H9 (cell line): ENCODE results near the gene USP22. TPM values are rescaled to one million over a fixed set of nuclear protein-coding genes. Genes with fewer than 3 reads are reported as not detected.

Source experiments
- DNase-seq: peaks from one replicate; pipeline ENCODE4 v3.0.0-alpha.2; 2017
- H2AFZ ChIP-seq: one replicate; pipeline ENCODE4 v1.6.1; 2013; ENCODE audit warnings: mild to moderate bottlenecking, low read length, control low read depth, moderate library complexity
- H2AK5ac ChIP-seq: 2 replicates; pipeline ENCODE4 v1.6.1; 2013; ENCODE audit warnings: low read length, control low read depth, mixed read lengths; ENCODE audit not compliant: insufficient read length
- H2BK120ac ChIP-seq: one replicate; pipeline ENCODE4 v1.6.1; 2013; ENCODE audit warnings: low read depth, mild to moderate bottlenecking, low read length, control low read depth, inconsistent platforms; ENCODE audit not compliant: poor library complexity, severe bottlenecking
- H2BK12ac ChIP-seq: 2 replicates; pipeline ENCODE4 v1.6.1; 2013; ENCODE audit warnings: low read length, control low read depth, mixed read lengths, low read depth; ENCODE audit not compliant: insufficient read length
- H2BK15ac ChIP-seq: 2 replicates; pipeline ENCODE4 v1.6.1; 2013; ENCODE audit warnings: low read depth, low read length, control low read depth
- H2BK20ac ChIP-seq: one replicate; pipeline ENCODE4 v1.6.1; 2013; ENCODE audit warnings: low read depth, mild to moderate bottlenecking, low read length, control low read depth, inconsistent platforms; ENCODE audit not compliant: poor library complexity, severe bottlenecking
- H2BK5ac ChIP-seq: 2 replicates; pipeline ENCODE4 v1.6.1; 2013; ENCODE audit warnings: low read length, control low read depth, mixed read lengths; ENCODE audit not compliant: insufficient read length
- H3K14ac ChIP-seq: 2 replicates; pipeline ENCODE4 v1.6.1; 2013; ENCODE audit warnings: low read length, control low read depth; ENCODE audit not compliant: insufficient read depth
- H3K18ac ChIP-seq: 2 replicates; pipeline ENCODE4 v1.6.1; 2013; ENCODE audit warnings: low read depth, mild to moderate bottlenecking, mixed read lengths, low read length, control low read depth; ENCODE audit not compliant: insufficient read length
- H3K23ac ChIP-seq: 2 replicates; pipeline ENCODE4 v1.6.1; 2013; ENCODE audit warnings: low read length, control low read depth, mixed read lengths, low read depth; ENCODE audit not compliant: insufficient read length
- H3K23me2 ChIP-seq: 2 replicates; pipeline ENCODE4 v1.6.1; 2013; ENCODE audit warnings: low read depth, mild to moderate bottlenecking, mixed read lengths, low read length, control low read depth; ENCODE audit not compliant: insufficient read length, poor library complexity, severe bottlenecking
- H3K27ac ChIP-seq: 2 replicates; pipeline ENCODE4 v1.5.1; 2013; ENCODE audit warnings: low read length, control low read depth, mixed read lengths, low read depth; ENCODE audit not compliant: insufficient read length
- H3K27me3 ChIP-seq: 2 replicates; pipeline ENCODE4 v1.6.1; 2013; ENCODE audit warnings: low read length, control low read depth, inconsistent platforms; ENCODE audit not compliant: insufficient read depth
- H3K4ac ChIP-seq: 2 replicates; pipeline ENCODE4 v1.6.1; 2013; ENCODE audit warnings: low read depth, mild to moderate bottlenecking, control low read depth, inconsistent platforms, low read length, moderate library complexity
- H3K4me1 ChIP-seq: 2 replicates; pipeline ENCODE4 v1.6.1; 2013; ENCODE audit warnings: low read length, control low read depth, inconsistent platforms; ENCODE audit not compliant: insufficient read depth
- H3K4me2 ChIP-seq: 2 replicates; pipeline ENCODE4 v1.6.1; 2013; ENCODE audit warnings: low read length, control low read depth, mixed read lengths; ENCODE audit not compliant: insufficient read length, insufficient read depth
- H3K56ac ChIP-seq: 2 replicates; pipeline ENCODE4 v1.6.1; 2013; ENCODE audit warnings: low read depth, mild to moderate bottlenecking, mixed read lengths, low read length, control low read depth; ENCODE audit not compliant: insufficient read length
- H3K79me1 ChIP-seq: 2 replicates; pipeline ENCODE4 v1.6.1; 2013; ENCODE audit warnings: low read depth, mild to moderate bottlenecking, moderate library complexity, low read length, control low read depth, inconsistent platforms; ENCODE audit not compliant: insufficient read depth, poor library complexity, severe bottlenecking
- H3K79me2 ChIP-seq: 2 replicates; pipeline ENCODE4 v1.6.1; 2013; ENCODE audit warnings: low read length, control low read depth, inconsistent platforms; ENCODE audit not compliant: insufficient read depth
- H3K9ac ChIP-seq: 2 replicates; pipeline ENCODE4 v1.6.1; 2013; ENCODE audit warnings: low read length, control low read depth, mixed read lengths; ENCODE audit not compliant: insufficient read length; ENCODE audit errors: extremely low read depth
- H3K9me3 ChIP-seq: one replicate; pipeline ENCODE4 v1.6.1; 2013; ENCODE audit warnings: low read depth, low read length, inconsistent platforms; ENCODE audit not compliant: control insufficient read depth
- H3T11ph ChIP-seq: one replicate; pipeline ENCODE4 v1.6.1; 2013; ENCODE audit warnings: mild to moderate bottlenecking, low read length, control low read depth, inconsistent platforms
- H4K20me1 ChIP-seq: one replicate; pipeline ENCODE4 v1.6.1; 2013; ENCODE audit not compliant: control insufficient read depth, insufficient read length, insufficient read depth
- H4K5ac ChIP-seq: 2 replicates; pipeline ENCODE4 v1.6.1; 2013; ENCODE audit warnings: low read depth, mild to moderate bottlenecking, mixed read lengths, low read length, control low read depth; ENCODE audit not compliant: insufficient read length
- H4K8ac ChIP-seq: replicated peaks from 2 replicates; pipeline ENCODE4 v1.6.1; 2013; ENCODE audit warnings: low read length, control low read depth, mixed read lengths, low read depth; ENCODE audit not compliant: insufficient read length
- H4K91ac ChIP-seq: 2 replicates; pipeline ENCODE4 v1.6.1; 2013; ENCODE audit warnings: low read depth, mild to moderate bottlenecking, moderate library complexity, mixed read lengths, low read length, control low read depth; ENCODE audit not compliant: insufficient read length
- H3K27ac Mint-ChIP-seq, 3 experiments: 2 replicates in 2 of 3; 3 replicates in 1 of 3; pipeline ENCODE4 v1.8.0; 2020 to 2021; ENCODE audit warnings: mixed read lengths in 3 of 3, mild to moderate bottlenecking in 1 of 3, moderate library complexity in 1 of 3
- H3K27me3 Mint-ChIP-seq: 2 replicates; pipeline ENCODE4 v1.8.0; 2021; ENCODE audit warnings: low read depth, mild to moderate bottlenecking, moderate library complexity, mixed read lengths
- H3K36me3 Mint-ChIP-seq, 3 experiments: 2 replicates in 2 of 3; 3 replicates in 1 of 3; pipeline ENCODE4 v1.8.0; 2020 to 2021; ENCODE audit warnings: low read depth in 3 of 3, mixed read lengths in 3 of 3; ENCODE audit not compliant: insufficient read depth in 1 of 3
- H3K4me1 Mint-ChIP-seq, 2 experiments: 2 replicates each; pipeline ENCODE4 v1.8.0; 2020; ENCODE audit warnings: mixed read lengths in 2 of 2
- H3K4me3 Mint-ChIP-seq, 2 experiments: 2 replicates in 1 of 2; 3 replicates in 1 of 2; pipeline ENCODE4 v1.8.0; 2020 to 2021; ENCODE audit warnings: mild to moderate bottlenecking in 2 of 2, mixed read lengths in 2 of 2, moderate library complexity in 1 of 2
- H3K9me3 Mint-ChIP-seq, 2 experiments: 2 replicates in 1 of 2; 3 replicates in 1 of 2; pipeline ENCODE4 v1.8.0; 2020; ENCODE audit warnings: mild to moderate bottlenecking in 2 of 2, mixed read lengths in 2 of 2, moderate library complexity in 1 of 2
- WGBS: extraction: QIAGEN DNeasy Blood & Tissue Kit; methylation state at CpG from one replicate; pipeline ENCODE4 v1.1.7; 2013; ENCODE audit warnings: missing lambda C conversion rate, low lambda C conversion rate, mixed read lengths; ENCODE audit not compliant: insufficient read length; ENCODE audit errors: extremely low coverage; 5-methylcytosine and 5-hydroxymethylcytosine counted together
- total RNA-seq: library from RNA; stranded (reverse); gene quantifications from 2 replicates; pipeline ENCODE4 v1.2.1, GENCODE V29; 2021
- TF ChIP-seq, protein P1 (sequence below): fragments of 200-600 bp; sonication (generic); conservative IDR thresholded peaks from 3 replicates; pipeline ENCODE4 v1.8.0; 2021; ENCODE audit warnings: antibody characterized with exemption, mild to moderate bottlenecking

The USP22 gene
- total RNA-seq, 1 experiment from 2014 or later = 345 TPM

DNA sequence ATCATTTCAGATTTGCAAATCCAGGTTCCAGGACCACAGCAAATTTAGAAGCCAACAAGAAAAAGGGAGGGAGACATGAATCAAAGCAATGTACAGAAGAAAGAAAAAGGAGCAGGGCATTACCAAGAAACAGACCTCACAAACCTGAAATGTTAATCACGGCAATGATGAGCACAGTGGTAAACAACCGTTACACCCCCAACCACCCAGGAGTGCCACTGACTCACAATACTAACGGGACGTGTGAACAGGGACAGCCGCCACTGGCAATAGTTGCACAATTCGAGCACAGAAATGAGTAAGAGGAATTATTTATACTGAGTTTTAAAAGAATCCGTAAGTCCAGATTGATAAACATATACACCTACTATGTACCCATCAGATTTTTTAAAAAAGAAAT is 13.8 kb downstream of the USP22 start:
- H2BK120ac ChIP-seq = no peak overlapping the region
- no peak overlapping the region for H2BK12ac ChIP-seq
- H3K27ac Mint-ChIP-seq = peak overlapping the region; percentile 30 to 62 (median 44); a peak in 6 of 7 replicates
- H3K27me3 ChIP-seq = no peaks in the 10 kb centered on the region
- no peak overlapping the region for H3K27ac ChIP-seq
- no peak overlapping the region for H3K14ac ChIP-seq
- no peaks in the 10 kb centered on the region for H4K20me1 ChIP-seq
- no peak overlapping the region for H3K23ac ChIP-seq
- H2BK5ac ChIP-seq = no peak overlapping the region
- no peak overlapping the region for H4K91ac ChIP-seq
- no peak overlapping the region for H3K4ac ChIP-seq
- H3K9me3 Mint-ChIP-seq = no peaks in the 10 kb centered on the region
- DNase-seq = no peak
- no peak overlapping the region for H3K9ac ChIP-seq
- H3K9me3 ChIP-seq = no peaks in the 10 kb centered on the region
- peaks cover 2% of the 10 kb centered on the region; the same call in 1 of the 2 replicates for H3K4me1 ChIP-seq
- H3K4me1 Mint-ChIP-seq = peaks cover 39 to 45% of the 10 kb centered on the region in 2 experiments
- H3T11ph ChIP-seq = no peak overlapping the region
- no peak overlapping the region for H2AFZ ChIP-seq
- H2BK15ac ChIP-seq = no peak overlapping the region
- no peaks in the 10 kb centered on the region for H3K27me3 Mint-ChIP-seq
- TF ChIP-seq, protein P1, sequence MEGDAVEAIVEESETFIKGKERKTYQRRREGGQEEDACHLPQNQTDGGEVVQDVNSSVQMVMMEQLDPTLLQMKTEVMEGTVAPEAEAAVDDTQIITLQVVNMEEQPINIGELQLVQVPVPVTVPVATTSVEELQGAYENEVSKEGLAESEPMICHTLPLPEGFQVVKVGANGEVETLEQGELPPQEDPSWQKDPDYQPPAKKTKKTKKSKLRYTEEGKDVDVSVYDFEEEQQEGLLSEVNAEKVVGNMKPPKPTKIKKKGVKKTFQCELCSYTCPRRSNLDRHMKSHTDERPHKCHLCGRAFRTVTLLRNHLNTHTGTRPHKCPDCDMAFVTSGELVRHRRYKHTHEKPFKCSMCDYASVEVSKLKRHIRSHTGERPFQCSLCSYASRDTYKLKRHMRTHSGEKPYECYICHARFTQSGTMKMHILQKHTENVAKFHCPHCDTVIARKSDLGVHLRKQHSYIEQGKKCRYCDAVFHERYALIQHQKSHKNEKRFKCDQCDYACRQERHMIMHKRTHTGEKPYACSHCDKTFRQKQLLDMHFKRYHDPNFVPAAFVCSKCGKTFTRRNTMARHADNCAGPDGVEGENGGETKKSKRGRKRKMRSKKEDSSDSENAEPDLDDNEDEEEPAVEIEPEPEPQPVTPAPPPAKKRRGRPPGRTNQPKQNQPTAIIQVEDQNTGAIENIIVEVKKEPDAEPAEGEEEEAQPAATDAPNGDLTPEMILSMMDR = no peak
- no peak overlapping the region for H2AK5ac ChIP-seq
- H3K79me2 ChIP-seq = peaks cover 96% of the 10 kb centered on the region
- no peak overlapping the region for H3K18ac ChIP-seq
- no peaks in the 10 kb centered on the region for H3K23me2 ChIP-seq
- H4K8ac ChIP-seq = no peak overlapping the region
- H2BK20ac ChIP-seq = no peak overlapping the region
- no peak overlapping the region for H3K4me3 Mint-ChIP-seq
- no CpG with 5 or more reads among the region's 7 CpGs for WGBS
- H3K4me2 ChIP-seq = no peak overlapping the region
- no peak overlapping the region for H4K5ac ChIP-seq
- peaks cover 35 to 68% (median 60%) of the 10 kb centered on the region in 3 experiments; a peak in 6 of 7 replicates for H3K36me3 Mint-ChIP-seq
- H3K79me1 ChIP-seq = peaks cover 11% of the 10 kb centered on the region
- H3K56ac ChIP-seq = no peak overlapping the region
